Measurements from ENCODE around the gene EPOP.

The EPOP gene

GRCh38 chr17:38705803-38706504 lies 31.2 kb upstream of the EPOP start:
- no peak for DNase-seq (ENCODE audit: low read depth in 2 of 2)

GRCh38 chr17:38705523-38705802 lies 30.7 kb upstream of the EPOP start:
- DNase-seq (ENCODE audit: low read depth in 2 of 2) = no peak

- DNase-seq (ENCODE audit: low read depth in 2 of 2) = peak; percentile 57 to 63
Observed at GRCh38 chr17:38704606-38705522, 30.1 kb upstream of the EPOP start, which contains the start of gene MLLT6. MLLT6 (plus strand) TSS chr17:38705273; CDS start chr17:38705633, 360 bp downstream.

GRCh38 chr17:38703742-38704605 lies 29.2 kb upstream of the EPOP start:
- DNase-seq (ENCODE audit: low read depth in 2 of 2) = peak in 1 of 2 donors; percentile 54

- no peak for DNase-seq (ENCODE audit: low read depth in 2 of 2)
Observed at GRCh38 chr17:38702916-38703741, 28.4 kb upstream of the EPOP start.

GRCh38 chr17:38702166-38702915 lies 27.6 kb upstream of the EPOP start:
- peak; percentile 65 to 68 for DNase-seq (ENCODE audit: low read depth in 2 of 2)

- DNase-seq (ENCODE audit: low read depth in 2 of 2) = no peak
Observed at GRCh38 chr17:38701504-38702165, 26.9 kb upstream of the EPOP start.

- no peak for DNase-seq (ENCODE audit: low read depth in 2 of 2)
Observed at GRCh38 chr17:38698760-38699159, 24.0 kb upstream of the EPOP start.

GRCh38 chr17:38697061-38697820 lies 22.5 kb upstream of the EPOP start:
- DNase-seq (ENCODE audit: low read depth in 2 of 2) = no peak

GRCh38 chr17:38693700-38694329 lies 19.1 kb upstream of the EPOP start:
- DNase-seq (ENCODE audit: low read depth in 2 of 2) = no peak

GRCh38 chr17:38691154-38691553 lies 16.4 kb upstream of the EPOP start:
- no peak for DNase-seq (ENCODE audit: low read depth in 2 of 2)

GRCh38 chr17:38690386-38690785 lies 15.6 kb upstream of the EPOP start:
- no peak for DNase-seq (ENCODE audit: low read depth in 2 of 2)

GRCh38 chr17:38687286-38687685 lies 12.5 kb upstream of the EPOP start:
- DNase-seq (ENCODE audit: low read depth in 2 of 2) = no peak

GRCh38 chr17:38685491-38685890 lies 10.7 kb upstream of the EPOP start:
- DNase-seq (ENCODE audit: low read depth in 2 of 2) = no peak

GRCh38 chr17:38681096-38681495 lies 6.3 kb upstream of the EPOP start:
- no peak for DNase-seq (ENCODE audit: low read depth in 2 of 2)

- DNase-seq (ENCODE audit: low read depth in 2 of 2) = no peak
Observed at GRCh38 chr17:38677819-38678218, 3.1 kb upstream of the EPOP start.

GRCh38 chr17:38676706-38677504 lies 2.1 kb upstream of the EPOP start:
- peak; percentile 51 to 53 for DNase-seq (ENCODE audit: low read depth in 2 of 2)

All from stimulated activated CD8-positive, alpha-beta memory T cell treated with anti-CD3 and anti-CD28 coated beads, Interleukin-2, amount 100 ng/mL, for 1 hour (primary cell).